ENCODE measurements around the gene PTAFR. TPM values are rescaled to one million over a fixed set of nuclear protein-coding genes. Genes with fewer than 3 reads are reported as not detected.
"Not testable (repeated sequence)": the region's sequence is repeated elsewhere in the genome, so short reads cannot be mapped to it uniquely, and the experiment has no call there.

The PTAFR gene
- total RNA-seq, 1 experiment from 2014 or later = 74.2 TPM

GRCh38 chr1:28144203-28145135, 32.0 kb downstream of the PTAFR start:
- Histone ChIP-seq H4K20me1 (ENCODE audit: insufficient read depth, low read depth, low read length) (no peaks in the 10 kb centered on the region), H3K27ac (ENCODE audit: low read length) (peak overlapping the region; percentile 99), H3K9me2 (replicated peaks; ENCODE audit: insufficient read depth, low read length) (no peaks in the 10 kb centered on the region), H3K9me3 (ENCODE audit: low read length) (no peaks in the 10 kb centered on the region), H3K79me2 (ENCODE audit: low read length) (0 out of 2 replicates have a peak, but pooled peaks cover 4% of the 10 kb centered on the region), H3K9ac (ENCODE audit: low read length) (peak overlapping the region; percentile 69), H3K4me1 (ENCODE audit: low read length) (peaks cover 68% of the 10 kb centered on the region), H2AFZ (ENCODE audit: low read length) (no peak overlapping the region; the same call in 1 of the 2 replicates), H3K36me3 (ENCODE audit: insufficient read depth, low read length) (peaks cover under 1% of the 10 kb centered on the region; the same call in 1 of the 2 replicates), H3K4me3 (ENCODE audit: low read length) (peak overlapping the region; percentile 38), H3K4me2 (ENCODE audit: low read depth, low read length, poor library complexity, severe bottlenecking) (peak overlapping the region; percentile 64), H3K27me3 (ENCODE audit: low read length) (no peaks in the 10 kb centered on the region)
- DNase-seq = peak; percentile 91

GRCh38 chr1:28143496-28144202, 32.8 kb downstream of the PTAFR start:
- peaks cover 68% of the 10 kb centered on the region for H3K4me1 ChIP-seq (ENCODE audit: low read length)

GRCh38 chr1:28141685-28142084, 34.8 kb downstream of the PTAFR start:
- Histone ChIP-seq H3K36me3 (ENCODE audit: insufficient read depth, low read length) (no peaks in the 10 kb centered on the region; the same call in 1 of the 2 replicates), H3K27ac (ENCODE audit: low read length) (0 out of 2 replicates have a peak overlapping the region, but pooled peaks have one; percentile 8), H2AFZ (ENCODE audit: low read length) (no peak overlapping the region), H3K9me2 (replicated peaks; ENCODE audit: insufficient read depth, low read length) (no peaks in the 10 kb centered on the region), H3K79me2 (ENCODE audit: low read length) (0 out of 2 replicates have a peak, but pooled peaks cover 4% of the 10 kb centered on the region), H4K20me1 (ENCODE audit: insufficient read depth, low read depth, low read length) (no peaks in the 10 kb centered on the region), H3K9ac (ENCODE audit: low read length) (no peak overlapping the region), H3K27me3 (ENCODE audit: low read length) (no peaks in the 10 kb centered on the region), H3K4me1 (ENCODE audit: low read length) (peaks cover 65% of the 10 kb centered on the region), H3K4me3 (ENCODE audit: low read length) (no peak overlapping the region), H3K4me2 (ENCODE audit: low read depth, low read length, poor library complexity, severe bottlenecking) (no peak overlapping the region), H3K9me3 (ENCODE audit: low read length) (no peaks in the 10 kb centered on the region)
- DNase-seq = no peak

More at GRCh38 chr1:28143496-28144202, 32.8 kb downstream of the PTAFR start:
- Histone ChIP-seq H3K9me3 (ENCODE audit: low read length) (no peaks in the 10 kb centered on the region), H4K20me1 (ENCODE audit: insufficient read depth, low read depth, low read length) (no peaks in the 10 kb centered on the region), H3K4me2 (ENCODE audit: low read depth, low read length, poor library complexity, severe bottlenecking) (peak overlapping the region; percentile 64), H3K9ac (ENCODE audit: low read length) (peak overlapping the region; percentile 69), H3K4me3 (ENCODE audit: low read length) (0 out of 2 replicates have a peak overlapping the region, but pooled peaks have one; percentile 38), H3K36me3 (ENCODE audit: insufficient read depth, low read length) (no peaks in the 10 kb centered on the region; the same call in 1 of the 2 replicates), H3K27ac (ENCODE audit: low read length) (peak overlapping the region; percentile 99), H3K27me3 (ENCODE audit: low read length) (no peaks in the 10 kb centered on the region), H2AFZ (ENCODE audit: low read length) (no peak overlapping the region; the same call in 1 of the 2 replicates), H3K9me2 (replicated peaks; ENCODE audit: insufficient read depth, low read length) (no peaks in the 10 kb centered on the region), H3K79me2 (ENCODE audit: low read length) (0 out of 2 replicates have a peak, but pooled peaks cover 4% of the 10 kb centered on the region)
- DNase-seq = peak; percentile 53

- not testable (repeated sequence) for H3K27me3 ChIP-seq (ENCODE audit: low read length); H3K9me3 ChIP-seq (ENCODE audit: low read length); H3K4me2 ChIP-seq (ENCODE audit: low read depth, low read length, poor library complexity, severe bottlenecking); DNase-seq; H3K9me2 ChIP-seq (replicated peaks; ENCODE audit: insufficient read depth, low read length); H3K9ac ChIP-seq (ENCODE audit: low read length); H2AFZ ChIP-seq (ENCODE audit: low read length); H3K27ac ChIP-seq (ENCODE audit: low read length); H3K79me2 ChIP-seq (ENCODE audit: low read length); H3K4me3 ChIP-seq (ENCODE audit: low read length); H4K20me1 ChIP-seq (ENCODE audit: insufficient read depth, low read depth, low read length); H3K36me3 ChIP-seq (ENCODE audit: insufficient read depth, low read length)
- H3K4me1 ChIP-seq (ENCODE audit: low read length) = peaks cover 66% of the 10 kb centered on the region
Observed at GRCh38 chr1:28139866-28140265, 36.6 kb downstream of the PTAFR start.

- no peak for DNase-seq
- Histone ChIP-seq H3K4me1 (ENCODE audit: low read length) (peaks cover 66% of the 10 kb centered on the region), H3K27me3 (ENCODE audit: low read length) (no peaks in the 10 kb centered on the region), H2AFZ (ENCODE audit: low read length) (no peak overlapping the region), H4K20me1 (ENCODE audit: insufficient read depth, low read depth, low read length) (no peaks in the 10 kb centered on the region), H3K9me3 (ENCODE audit: low read length) (no peaks in the 10 kb centered on the region; the same call in 1 of the 2 replicates), H3K27ac (ENCODE audit: low read length) (peak overlapping the region; percentile 69), H3K4me2 (ENCODE audit: low read depth, low read length, poor library complexity, severe bottlenecking) (no peak overlapping the region), H3K9ac (ENCODE audit: low read length) (no peak overlapping the region), H3K36me3 (ENCODE audit: insufficient read depth, low read length) (no peaks in the 10 kb centered on the region; the same call in 1 of the 2 replicates), H3K79me2 (ENCODE audit: low read length) (no peaks in the 10 kb centered on the region), H3K4me3 (ENCODE audit: low read length) (no peak overlapping the region), H3K9me2 (replicated peaks; ENCODE audit: insufficient read depth, low read length) (no peaks in the 10 kb centered on the region)
Observed at GRCh38 chr1:28139025-28139712, 37.3 kb downstream of the PTAFR start.

GRCh38 chr1:28136922-28137613, 39.4 kb downstream of the PTAFR start:
- Histone ChIP-seq H3K9me3 (ENCODE audit: low read length) (peaks cover 9% of the 10 kb centered on the region; the same call in 1 of the 2 replicates), H2AFZ (ENCODE audit: low read length) (peak overlapping the region; percentile 61; the same call in 1 of the 2 replicates), H3K4me1 (ENCODE audit: low read length) (peaks cover 74% of the 10 kb centered on the region), H3K27me3 (ENCODE audit: low read length) (no peaks in the 10 kb centered on the region), H4K20me1 (ENCODE audit: insufficient read depth, low read depth, low read length) (no peaks in the 10 kb centered on the region), H3K27ac (ENCODE audit: low read length) (peak overlapping the region; percentile 45), H3K9ac (ENCODE audit: low read length) (no peak overlapping the region), H3K36me3 (ENCODE audit: insufficient read depth, low read length) (no peaks in the 10 kb centered on the region; the same call in 1 of the 2 replicates), H3K4me3 (ENCODE audit: low read length) (no peak overlapping the region), H3K9me2 (replicated peaks; ENCODE audit: insufficient read depth, low read length) (no peaks in the 10 kb centered on the region), H3K79me2 (ENCODE audit: low read length) (no peaks in the 10 kb centered on the region), H3K4me2 (ENCODE audit: low read depth, low read length, poor library complexity, severe bottlenecking) (no peak overlapping the region)
- no peak for DNase-seq

GRCh38 chr1:28136169-28136921, 40.1 kb downstream of the PTAFR start:
- Histone ChIP-seq H3K27me3 (ENCODE audit: low read length) (no peaks in the 10 kb centered on the region), H2AFZ (ENCODE audit: low read length) (0 out of 2 replicates have a peak overlapping the region, but pooled peaks have one; percentile 11), H3K9ac (ENCODE audit: low read length) (no peak overlapping the region), H3K4me2 (ENCODE audit: low read depth, low read length, poor library complexity, severe bottlenecking) (peak overlapping the region; percentile 35), H4K20me1 (ENCODE audit: insufficient read depth, low read depth, low read length) (no peaks in the 10 kb centered on the region), H3K36me3 (ENCODE audit: insufficient read depth, low read length) (no peaks in the 10 kb centered on the region; the same call in 1 of the 2 replicates), H3K9me3 (ENCODE audit: low read length) (peaks cover 9% of the 10 kb centered on the region; the same call in 1 of the 2 replicates), H3K27ac (ENCODE audit: low read length) (peak overlapping the region; percentile 95), H3K9me2 (replicated peaks; ENCODE audit: insufficient read depth, low read length) (no peaks in the 10 kb centered on the region), H3K4me3 (ENCODE audit: low read length) (no peak overlapping the region), H3K4me1 (ENCODE audit: low read length) (peaks cover 77% of the 10 kb centered on the region), H3K79me2 (ENCODE audit: low read length) (no peaks in the 10 kb centered on the region)
- DNase-seq = no peak
